ENCODE data around the gene HNMT. TPM values are rescaled to one million over a fixed set of nuclear protein-coding genes. Genes with fewer than 3 reads are reported as not detected.

Gene HNMT
- total and polyA plus RNA-seq, 2 of the 13 experiments (the other 11 are each of a cell fraction or from before 2014, with no cell fraction given) = 279 to 309 TPM

DNA sequence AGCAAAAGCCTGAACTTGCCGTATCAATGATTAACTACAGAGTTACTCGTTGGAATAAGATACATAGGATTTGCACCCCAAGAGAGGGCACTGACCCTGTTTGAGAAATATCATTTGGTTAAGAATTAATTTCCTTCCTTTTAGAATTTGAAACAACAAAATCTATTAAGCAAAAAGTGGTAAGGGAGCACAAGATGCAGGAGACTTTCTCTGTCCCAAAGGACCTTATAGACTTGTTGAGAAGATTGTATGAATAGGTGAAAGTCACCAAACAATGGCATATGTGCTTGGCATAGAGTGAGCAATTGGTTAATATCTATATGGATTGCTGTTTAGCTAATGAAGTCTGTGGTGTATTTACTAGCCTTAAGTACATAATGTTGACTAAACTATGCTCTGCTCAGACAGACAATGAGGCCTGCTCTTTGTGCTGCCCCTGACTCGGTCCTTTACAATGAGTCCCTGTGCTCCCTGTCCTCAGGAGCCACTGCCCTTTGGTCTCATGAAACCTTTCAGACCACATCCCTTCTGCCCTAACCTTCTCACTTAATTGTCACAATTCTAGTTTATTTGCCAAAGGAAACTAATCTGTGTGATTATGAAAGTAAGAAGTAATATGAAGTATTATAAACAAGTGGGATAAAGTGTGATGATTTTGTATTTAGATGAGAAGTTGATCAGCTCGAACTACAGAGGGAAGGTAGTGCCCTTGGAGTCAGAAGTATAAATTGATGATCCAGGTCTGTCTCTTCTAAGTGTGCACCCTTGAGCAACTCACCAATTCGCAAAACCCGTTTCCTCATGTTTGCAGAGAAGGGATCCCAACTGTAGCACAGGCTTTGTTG lies 21.2 kb upstream of the HNMT start (continued):
- TF ChIP-seq, protein P1, sequence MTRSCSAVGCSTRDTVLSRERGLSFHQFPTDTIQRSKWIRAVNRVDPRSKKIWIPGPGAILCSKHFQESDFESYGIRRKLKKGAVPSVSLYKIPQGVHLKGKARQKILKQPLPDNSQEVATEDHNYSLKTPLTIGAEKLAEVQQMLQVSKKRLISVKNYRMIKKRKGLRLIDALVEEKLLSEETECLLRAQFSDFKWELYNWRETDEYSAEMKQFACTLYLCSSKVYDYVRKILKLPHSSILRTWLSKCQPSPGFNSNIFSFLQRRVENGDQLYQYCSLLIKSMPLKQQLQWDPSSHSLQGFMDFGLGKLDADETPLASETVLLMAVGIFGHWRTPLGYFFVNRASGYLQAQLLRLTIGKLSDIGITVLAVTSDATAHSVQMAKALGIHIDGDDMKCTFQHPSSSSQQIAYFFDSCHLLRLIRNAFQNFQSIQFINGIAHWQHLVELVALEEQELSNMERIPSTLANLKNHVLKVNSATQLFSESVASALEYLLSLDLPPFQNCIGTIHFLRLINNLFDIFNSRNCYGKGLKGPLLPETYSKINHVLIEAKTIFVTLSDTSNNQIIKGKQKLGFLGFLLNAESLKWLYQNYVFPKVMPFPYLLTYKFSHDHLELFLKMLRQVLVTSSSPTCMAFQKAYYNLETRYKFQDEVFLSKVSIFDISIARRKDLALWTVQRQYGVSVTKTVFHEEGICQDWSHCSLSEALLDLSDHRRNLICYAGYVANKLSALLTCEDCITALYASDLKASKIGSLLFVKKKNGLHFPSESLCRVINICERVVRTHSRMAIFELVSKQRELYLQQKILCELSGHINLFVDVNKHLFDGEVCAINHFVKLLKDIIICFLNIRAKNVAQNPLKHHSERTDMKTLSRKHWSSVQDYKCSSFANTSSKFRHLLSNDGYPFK (CRISPR knock-in tag; IDR thresholded peaks at IDR 0.05; ENCODE audit: borderline replicate concordance) = no peak
- TF ChIP-seq ZNF263 (CRISPR knock-in tag; IDR thresholded peaks at IDR 0.05) = peak; percentile 98
- peak; percentile 74; the same call in 1 of the 2 replicates for TF ChIP-seq SNAPC2 (CRISPR knock-in tag; IDR thresholded peaks at IDR 0.05)
- TF ChIP-seq XRCC5 (optimal IDR thresholded peaks at IDR 0.05; ENCODE audit: low read length) = peak; percentile 50
- TF ChIP-seq ZNF264 (CRISPR knock-in tag; IDR thresholded peaks at IDR 0.05) = peak; percentile 67; the same call in 1 of the 2 replicates
- TF ChIP-seq ZMYM4 (CRISPR knock-in tag; IDR thresholded peaks at IDR 0.05) = peak; percentile 87
- TF ChIP-seq ZNF772 (CRISPR knock-in tag; IDR thresholded peaks at IDR 0.05) = no peak; the same call in 1 of the 2 replicates
- TF ChIP-seq HOXA7 (CRISPR knock-in tag; IDR thresholded peaks at IDR 0.05) = no peak
- no peak for TF ChIP-seq ZNF33A (CRISPR knock-in tag; IDR thresholded peaks at IDR 0.05; ENCODE audit: borderline replicate concordance)
- peak; percentile 32; the same call in 1 of the 2 replicates for TF ChIP-seq MYC (CRISPR knock-in tag; IDR thresholded peaks at IDR 0.05; ENCODE audit: borderline replicate concordance)
- TF ChIP-seq ZNF775 (CRISPR knock-in tag; IDR thresholded peaks at IDR 0.05; ENCODE audit: borderline replicate concordance) = peak; percentile 50; the same call in 1 of the 2 replicates
- TF ChIP-seq POLR2AphosphoS2 (IDR thresholded peaks at IDR 0.05; ENCODE audit: low read depth, low read length) = no peak
- no peak for TF ChIP-seq POGK (CRISPR knock-in tag; conservative IDR thresholded peaks at IDR 0.05)
- TF ChIP-seq ARID5B (CRISPR knock-in tag; IDR thresholded peaks at IDR 0.05) = peak; percentile 87; the same call in 1 of the 2 replicates
- TF ChIP-seq, protein P2, sequence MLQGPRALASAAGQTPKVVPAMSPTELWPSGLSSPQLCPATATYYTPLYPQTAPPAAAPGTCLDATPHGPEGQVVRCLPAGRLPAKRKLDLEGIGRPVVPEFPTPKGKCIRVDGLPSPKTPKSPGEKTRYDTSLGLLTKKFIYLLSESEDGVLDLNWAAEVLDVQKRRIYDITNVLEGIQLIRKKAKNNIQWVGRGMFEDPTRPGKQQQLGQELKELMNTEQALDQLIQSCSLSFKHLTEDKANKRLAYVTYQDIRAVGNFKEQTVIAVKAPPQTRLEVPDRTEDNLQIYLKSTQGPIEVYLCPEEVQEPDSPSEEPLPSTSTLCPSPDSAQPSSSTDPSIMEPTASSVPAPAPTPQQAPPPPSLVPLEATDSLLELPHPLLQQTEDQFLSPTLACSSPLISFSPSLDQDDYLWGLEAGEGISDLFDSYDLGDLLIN (CRISPR knock-in tag; IDR thresholded peaks at IDR 0.05; ENCODE audit: borderline replicate concordance) = no peak
- no peak for TF ChIP-seq GTF3A (CRISPR knock-in tag; conservative IDR thresholded peaks at IDR 0.05)
- peak; percentile 63 for TF ChIP-seq ERF (CRISPR knock-in tag; IDR thresholded peaks at IDR 0.05)
- TF ChIP-seq ZNF672 (CRISPR knock-in tag; IDR thresholded peaks at IDR 0.05) = no peak
- no peak for TF ChIP-seq FOXC1 (CRISPR knock-in tag; IDR thresholded peaks at IDR 0.05; ENCODE audit: borderline replicate concordance)

All from HepG2 (cell line).